ENCODE measurements around the gene CEP135. TPM values are rescaled to one million over a fixed set of nuclear protein-coding genes. Genes with fewer than 3 reads are reported as not detected.

CEP135 gene
- total and polyA plus RNA-seq, 2 donors (not counting 1 experiment from before 2014, with no cell fraction given): 4.6 to 5.9 TPM

DNA sequence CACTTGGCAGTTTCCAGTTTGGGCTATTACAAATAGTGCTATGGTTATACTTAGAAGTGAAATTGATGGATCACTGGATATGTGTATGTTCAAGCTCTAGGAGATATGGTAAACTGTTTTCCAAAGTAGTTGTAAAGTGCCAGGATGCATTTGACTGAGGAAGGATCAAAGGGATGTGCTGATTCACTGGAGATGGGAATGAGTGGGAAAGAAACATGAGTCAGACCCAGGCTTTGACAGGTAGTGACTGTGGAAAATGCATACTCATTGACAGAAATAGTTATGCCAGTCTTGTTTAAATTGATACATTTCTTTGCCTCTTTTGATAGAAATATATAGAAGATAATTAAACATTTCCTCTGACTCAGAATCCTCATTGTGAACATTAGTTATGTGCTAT lies 77.9 kb downstream of the CEP135 start:
- Histone ChIP-seq H3K36me3 (ENCODE audit: control insufficient read depth, insufficient read depth, low read length) (no peaks in the 10 kb centered on the region), H4K20me1 (ENCODE audit: control insufficient read depth, extremely low read depth, insufficient read depth, low read length) (no peaks in the 10 kb centered on the region), H3K9me3 (ENCODE audit: control insufficient read depth, insufficient read depth, low read depth, low read length) (no peaks in the 10 kb centered on the region), H2AFZ (ENCODE audit: low read length) (no peak overlapping the region), H3K27ac (ENCODE audit: insufficient read depth, low read length) (no peak overlapping the region), H3K4me3 (replicated peaks in 1 of 4; ENCODE audit: control extremely low read depth in 1 of 4, insufficient read depth in 1 of 4, low read depth in 3 of 4, low read length in 4 of 4) (no peak overlapping the region), H3K4me1 (ENCODE audit: control insufficient read depth, extremely low read depth, insufficient read depth, low read length) (no peaks in the 10 kb centered on the region), H3K27me3 (ENCODE audit: control insufficient read depth, insufficient read depth, low read length) (no peaks in the 10 kb centered on the region), H3K4me2 (ENCODE audit: extremely low read depth, insufficient read depth, low read length) (no peak overlapping the region), H3K9ac (ENCODE audit: insufficient read depth, low read length) (no peak overlapping the region), H3K79me2 (ENCODE audit: control insufficient read depth, insufficient read depth, low read length) (no peaks in the 10 kb centered on the region)
- DNase-seq (ENCODE audit: low read depth in 2 of 2): peak; percentile 2 to 70
- no peak for TF ChIP-seq EZH2 (IDR thresholded peaks at IDR 0.05; ENCODE audit: low read length, missing control alignments)
- TF ChIP-seq, protein P1, sequence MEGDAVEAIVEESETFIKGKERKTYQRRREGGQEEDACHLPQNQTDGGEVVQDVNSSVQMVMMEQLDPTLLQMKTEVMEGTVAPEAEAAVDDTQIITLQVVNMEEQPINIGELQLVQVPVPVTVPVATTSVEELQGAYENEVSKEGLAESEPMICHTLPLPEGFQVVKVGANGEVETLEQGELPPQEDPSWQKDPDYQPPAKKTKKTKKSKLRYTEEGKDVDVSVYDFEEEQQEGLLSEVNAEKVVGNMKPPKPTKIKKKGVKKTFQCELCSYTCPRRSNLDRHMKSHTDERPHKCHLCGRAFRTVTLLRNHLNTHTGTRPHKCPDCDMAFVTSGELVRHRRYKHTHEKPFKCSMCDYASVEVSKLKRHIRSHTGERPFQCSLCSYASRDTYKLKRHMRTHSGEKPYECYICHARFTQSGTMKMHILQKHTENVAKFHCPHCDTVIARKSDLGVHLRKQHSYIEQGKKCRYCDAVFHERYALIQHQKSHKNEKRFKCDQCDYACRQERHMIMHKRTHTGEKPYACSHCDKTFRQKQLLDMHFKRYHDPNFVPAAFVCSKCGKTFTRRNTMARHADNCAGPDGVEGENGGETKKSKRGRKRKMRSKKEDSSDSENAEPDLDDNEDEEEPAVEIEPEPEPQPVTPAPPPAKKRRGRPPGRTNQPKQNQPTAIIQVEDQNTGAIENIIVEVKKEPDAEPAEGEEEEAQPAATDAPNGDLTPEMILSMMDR (conservative IDR thresholded peaks at IDR 0.05 in 1 of 2, IDR thresholded peaks at IDR 0.05 in 1 of 2; ENCODE audit: low read depth in 1 of 2, low read length in 2 of 2): no peak

- H3K27ac ChIP-seq (ENCODE audit: insufficient read depth, low read length): no peak overlapping the region
- no peak overlapping the region for H3K4me3 ChIP-seq (replicated peaks in 1 of 4; ENCODE audit: control extremely low read depth in 1 of 4, insufficient read depth in 1 of 4, low read depth in 3 of 4, low read length in 4 of 4)
- no peak for TF ChIP-seq EZH2 (IDR thresholded peaks at IDR 0.05; ENCODE audit: low read length, missing control alignments)
- TF ChIP-seq, protein P1 (conservative IDR thresholded peaks at IDR 0.05 in 1 of 2, IDR thresholded peaks at IDR 0.05 in 1 of 2; ENCODE audit: low read depth in 1 of 2, low read length in 2 of 2): no peak
- no peak for DNase-seq (ENCODE audit: low read depth in 2 of 2)
- H3K79me2 ChIP-seq (ENCODE audit: control insufficient read depth, insufficient read depth, low read length): no peaks in the 10 kb centered on the region
- no peaks in the 10 kb centered on the region for H3K36me3 ChIP-seq (ENCODE audit: control insufficient read depth, insufficient read depth, low read length)
- no peaks in the 10 kb centered on the region for H3K4me1 ChIP-seq (ENCODE audit: control insufficient read depth, extremely low read depth, insufficient read depth, low read length)
- no peak overlapping the region for H2AFZ ChIP-seq (ENCODE audit: low read length)
- H3K9ac ChIP-seq (ENCODE audit: insufficient read depth, low read length): no peak overlapping the region
- no peak overlapping the region for H3K4me2 ChIP-seq (ENCODE audit: extremely low read depth, insufficient read depth, low read length)
- no peaks in the 10 kb centered on the region for H4K20me1 ChIP-seq (ENCODE audit: control insufficient read depth, extremely low read depth, insufficient read depth, low read length)
- no peaks in the 10 kb centered on the region for H3K27me3 ChIP-seq (ENCODE audit: control insufficient read depth, insufficient read depth, low read length)
- no peaks in the 10 kb centered on the region for H3K9me3 ChIP-seq (ENCODE audit: control insufficient read depth, insufficient read depth, low read depth, low read length)
These were observed 79.4 kb downstream of the CEP135 start for GRCh38 chr4:56028165-56028564.

DNA sequence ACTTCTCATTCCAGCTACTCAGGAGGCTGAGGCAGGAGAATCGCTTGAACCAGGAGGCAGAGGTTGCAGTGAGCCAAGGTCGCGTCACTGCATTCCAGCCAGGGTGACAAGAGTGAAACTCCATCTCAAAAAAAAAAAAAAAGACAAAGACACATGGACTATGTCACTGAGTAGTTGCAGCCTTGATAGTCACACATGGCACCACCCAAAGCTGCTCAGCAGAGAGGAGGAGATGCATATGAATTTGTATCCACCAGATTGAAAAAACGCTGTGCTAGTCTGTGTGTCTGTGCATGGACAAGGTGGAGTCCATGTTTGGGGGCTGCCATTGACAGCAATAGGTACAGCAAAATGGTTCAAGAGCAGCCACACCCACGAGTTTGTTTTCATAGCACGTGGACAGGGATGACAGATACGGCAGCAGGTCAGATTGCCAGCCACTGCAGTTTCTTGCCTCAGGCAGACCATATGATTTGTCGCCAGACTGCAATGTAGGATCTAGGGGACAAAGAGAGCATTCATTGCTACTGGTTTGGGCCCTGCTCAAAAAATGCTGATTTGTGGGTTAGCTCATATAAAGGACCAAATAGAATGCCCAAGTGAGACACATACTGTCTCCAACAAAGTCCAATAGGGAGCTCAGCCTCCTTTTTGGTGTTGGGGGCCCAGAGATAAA lies 89.9 kb downstream of the CEP135 start:
- H3K4me3 ChIP-seq (replicated peaks in 1 of 4; ENCODE audit: control extremely low read depth in 1 of 4, insufficient read depth in 1 of 4, low read depth in 3 of 4, low read length in 4 of 4): no peak overlapping the region
- no peaks in the 10 kb centered on the region for H3K9me3 ChIP-seq (ENCODE audit: control insufficient read depth, insufficient read depth, low read depth, low read length)
- peaks cover 6% of the 10 kb centered on the region for H3K27me3 ChIP-seq (ENCODE audit: control insufficient read depth, insufficient read depth, low read length)
- no peaks in the 10 kb centered on the region for H3K79me2 ChIP-seq (ENCODE audit: control insufficient read depth, insufficient read depth, low read length)
- no peaks in the 10 kb centered on the region for H4K20me1 ChIP-seq (ENCODE audit: control insufficient read depth, extremely low read depth, insufficient read depth, low read length)
- no peaks in the 10 kb centered on the region for H3K36me3 ChIP-seq (ENCODE audit: control insufficient read depth, insufficient read depth, low read length)
- H3K9ac ChIP-seq (ENCODE audit: insufficient read depth, low read length): no peak overlapping the region
- H3K4me2 ChIP-seq (ENCODE audit: extremely low read depth, insufficient read depth, low read length): no peak overlapping the region
- no peak for DNase-seq (ENCODE audit: low read depth in 2 of 2)
- no peak overlapping the region for H3K27ac ChIP-seq (ENCODE audit: insufficient read depth, low read length)
- no peak overlapping the region for H2AFZ ChIP-seq (ENCODE audit: low read length)
- TF ChIP-seq EZH2 (IDR thresholded peaks at IDR 0.05; ENCODE audit: low read length, missing control alignments): no peak
- TF ChIP-seq, protein P1 (conservative IDR thresholded peaks at IDR 0.05 in 1 of 2, IDR thresholded peaks at IDR 0.05 in 1 of 2; ENCODE audit: low read depth in 1 of 2, low read length in 2 of 2): no peak
- no peaks in the 10 kb centered on the region for H3K4me1 ChIP-seq (ENCODE audit: control insufficient read depth, extremely low read depth, insufficient read depth, low read length)

Data from fibroblast of lung (primary cell).